HepG2 (cell line): ENCODE measurements around the gene PSMD1. TPM values are rescaled to one million over a fixed set of nuclear protein-coding genes. Genes with fewer than 3 reads are reported as not detected.

ENCODE experiments used
- BORCS8-MEF2B ChIP-seq: sonication (generic); formaldehyde crosslinking; IDR thresholded peaks from 2 replicates; pipeline ENCODE4 v1.8.0; 2022; ENCODE audit warnings: mild to moderate bottlenecking, missing genetic modification reagents
- CCDC6 ChIP-seq: sonication (generic); formaldehyde crosslinking; IDR thresholded peaks from 2 replicates; pipeline ENCODE4 v1.8.1; 2022; ENCODE audit warnings: mild to moderate bottlenecking, missing genetic modification reagents, moderate library complexity
- CHD2 ChIP-seq: IDR thresholded peaks from 2 replicates; pipeline ENCODE4 v1.6.1; 2011; ENCODE audit warnings: low read depth, low read length, improper control_type of control experiment
- E2F1 ChIP-seq: sonication (generic); formaldehyde crosslinking; IDR thresholded peaks from 2 replicates; pipeline ENCODE4 v1.5.0; 2020; ENCODE audit warnings: missing genetic modification reagents
- EED ChIP-seq: sonication (generic); formaldehyde crosslinking; IDR thresholded peaks from 2 replicates; pipeline ENCODE4 v1.5.0; 2020; ENCODE audit warnings: mild to moderate bottlenecking, missing genetic modification reagents
- MBNL3 ChIP-seq: fragments of 250-450 bp; sonication (Bioruptor Pico); conservative IDR thresholded peaks from 2 replicates; pipeline ENCODE4 v1.8.0; 2022; ENCODE audit warnings: mild to moderate bottlenecking, inconsistent platforms
- PTBP1 ChIP-seq: fragments of 200-400 bp; formaldehyde crosslinking; IDR thresholded peaks from 2 replicates; pipeline ENCODE4 v1.6.1; 2018; ENCODE audit warnings: low read length, low read depth; ENCODE audit not compliant: poor library complexity, severe bottlenecking
- SMARCC2 ChIP-seq: fragments of 450-650 bp; IDR thresholded peaks from 2 replicates; pipeline ENCODE4 v1.6.1; 2017; ENCODE audit warnings: antibody characterized with exemption, mild to moderate bottlenecking
- ZBTB39 ChIP-seq: sonication (generic); formaldehyde crosslinking; IDR thresholded peaks from 2 replicates; pipeline ENCODE4 v1.5.0; 2020; ENCODE audit warnings: missing genetic modification reagents
- ZKSCAN1 ChIP-seq: fragments of 150-350 bp; IDR thresholded peaks from 2 replicates; pipeline ENCODE4 v1.6.1; 2014; ENCODE audit warnings: low read length
- ZNF616 ChIP-seq: sonication (generic); formaldehyde crosslinking; IDR thresholded peaks from 2 replicates; pipeline ENCODE4 v1.5.0; 2020; ENCODE audit warnings: low read depth, mild to moderate bottlenecking, missing genetic modification reagents
- polyA plus RNA-seq, 8 experiments: library from polyadenylated mRNA; depleted of rRNA in 3 of 8; stranded (reverse) in 7 of 8; unstranded in 1 of 8; fragments of >200 nt; fragmentation: Illumina TruSeq in 4 of 8; extraction: Trizol in 4 of 8; gene quantifications; 2 replicates each; pipeline versions ENCODE4 v1.2.1 to v1.2.3, GENCODE V29; 2011 to 2016; ENCODE audit warnings: low read depth in 4 of 8, missing spikeins in 1 of 8, mixed read lengths in 1 of 8; ENCODE audit not compliant: insufficient read depth in 1 of 8
- total RNA-seq, 5 experiments: library from RNA; depleted of rRNA; stranded (reverse); fragments of >200 nt; fragmentation: Illumina TruSeq; extraction: Trizol; gene quantifications; 2 replicates each; pipeline ENCODE4 v1.2.3, GENCODE V29; 2016; ENCODE audit warnings: low read depth in 1 of 5
- TF ChIP-seq, protein P1 (sequence below): sonication (generic); formaldehyde crosslinking; IDR thresholded peaks from 2 replicates; pipeline ENCODE4 v1.4.0; 2020; ENCODE audit warnings: missing genetic modification reagents
- TF ChIP-seq, protein P2 (sequence below): sonication (generic); formaldehyde crosslinking; IDR thresholded peaks from 2 replicates; pipeline ENCODE4 v1.9.0; 2021; ENCODE audit warnings: missing genetic modification reagents, mild to moderate bottlenecking, borderline replicate concordance
- TF ChIP-seq, protein P3 (sequence below): sonication (generic); formaldehyde crosslinking; IDR thresholded peaks from 2 replicates; pipeline ENCODE4 v1.4.0; 2020; ENCODE audit warnings: low read depth, mild to moderate bottlenecking, missing genetic modification reagents

PSMD1 gene
- total and polyA plus RNA-seq, 2 of the 13 experiments (the other 11 are each of a cell fraction or from before 2014, with no cell fraction given) = 136 to 191 TPM

DNA sequence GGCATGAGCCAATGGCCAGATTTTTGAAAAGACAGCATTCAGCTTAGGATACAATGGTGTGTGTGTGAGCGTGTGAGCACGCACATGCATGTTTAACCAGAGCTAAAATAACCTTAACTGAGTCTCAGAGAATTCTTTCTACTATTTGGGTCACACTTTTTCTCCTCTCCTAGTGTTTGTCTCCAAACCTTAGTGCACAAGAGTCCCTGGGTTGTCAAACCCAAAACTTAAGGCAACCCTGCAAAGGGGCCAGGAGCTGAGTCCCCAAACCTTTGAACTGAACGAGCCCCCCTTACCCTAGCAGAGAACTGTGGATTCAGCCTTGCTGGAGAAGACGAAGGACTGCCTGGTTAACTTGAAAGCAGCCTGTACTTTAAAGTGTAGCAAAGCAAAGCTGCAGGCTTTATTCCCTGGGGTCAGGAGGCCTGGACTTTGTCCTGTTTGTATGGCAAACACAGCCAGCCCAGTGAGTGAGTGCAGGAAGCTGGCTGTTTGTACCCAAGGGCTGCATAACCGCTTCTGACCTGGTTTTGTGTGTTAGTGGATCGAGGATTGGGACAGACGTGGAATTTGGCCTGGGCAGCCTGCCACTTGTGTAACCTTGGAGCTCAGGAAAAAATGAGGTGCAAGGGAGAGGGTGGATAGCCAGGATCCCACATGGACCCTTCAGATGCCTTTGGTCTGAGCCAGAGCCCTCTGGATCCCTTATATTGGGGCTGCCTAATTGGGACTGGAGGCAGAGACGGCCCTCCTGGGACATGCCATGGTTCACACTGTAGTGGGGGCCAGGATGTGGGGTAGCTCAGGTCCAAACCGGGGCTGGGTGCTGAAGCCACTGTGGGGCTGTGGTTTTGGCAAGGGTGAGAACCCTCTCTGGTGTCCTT, 6.4 kb upstream of the PSMD1 start (continued):
- TF ChIP-seq BORCS8-MEF2B (peak; percentile 98), CHD2 (peak; percentile 22; the same call in 1 of the 2 replicates), ZKSCAN1 (no peak; the same call in 1 of the 2 replicates), E2F1 (CRISPR knock-in tag) (peak; percentile 90), MBNL3 (CRISPR knock-in tag) (no peak), ZBTB39 (CRISPR knock-in tag) (peak; percentile 95), CCDC6 (peak; percentile 99), ZNF616 (CRISPR knock-in tag) (no peak; the same call in 1 of the 2 replicates), PTBP1 (no peak), SMARCC2 (peak; percentile 92), EED (CRISPR knock-in tag) (no peak; the same call in 1 of the 2 replicates)
- TF ChIP-seq, protein P1, sequence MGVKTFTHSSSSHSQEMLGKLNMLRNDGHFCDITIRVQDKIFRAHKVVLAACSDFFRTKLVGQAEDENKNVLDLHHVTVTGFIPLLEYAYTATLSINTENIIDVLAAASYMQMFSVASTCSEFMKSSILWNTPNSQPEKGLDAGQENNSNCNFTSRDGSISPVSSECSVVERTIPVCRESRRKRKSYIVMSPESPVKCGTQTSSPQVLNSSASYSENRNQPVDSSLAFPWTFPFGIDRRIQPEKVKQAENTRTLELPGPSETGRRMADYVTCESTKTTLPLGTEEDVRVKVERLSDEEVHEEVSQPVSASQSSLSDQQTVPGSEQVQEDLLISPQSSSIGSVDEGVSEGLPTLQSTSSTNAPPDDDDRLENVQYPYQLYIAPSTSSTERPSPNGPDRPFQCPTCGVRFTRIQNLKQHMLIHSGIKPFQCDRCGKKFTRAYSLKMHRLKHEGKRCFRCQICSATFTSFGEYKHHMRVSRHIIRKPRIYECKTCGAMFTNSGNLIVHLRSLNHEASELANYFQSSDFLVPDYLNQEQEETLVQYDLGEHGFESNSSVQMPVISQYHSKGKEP (CRISPR knock-in tag) = no peak; the same call in 1 of the 2 replicates
- TF ChIP-seq, protein P2, sequence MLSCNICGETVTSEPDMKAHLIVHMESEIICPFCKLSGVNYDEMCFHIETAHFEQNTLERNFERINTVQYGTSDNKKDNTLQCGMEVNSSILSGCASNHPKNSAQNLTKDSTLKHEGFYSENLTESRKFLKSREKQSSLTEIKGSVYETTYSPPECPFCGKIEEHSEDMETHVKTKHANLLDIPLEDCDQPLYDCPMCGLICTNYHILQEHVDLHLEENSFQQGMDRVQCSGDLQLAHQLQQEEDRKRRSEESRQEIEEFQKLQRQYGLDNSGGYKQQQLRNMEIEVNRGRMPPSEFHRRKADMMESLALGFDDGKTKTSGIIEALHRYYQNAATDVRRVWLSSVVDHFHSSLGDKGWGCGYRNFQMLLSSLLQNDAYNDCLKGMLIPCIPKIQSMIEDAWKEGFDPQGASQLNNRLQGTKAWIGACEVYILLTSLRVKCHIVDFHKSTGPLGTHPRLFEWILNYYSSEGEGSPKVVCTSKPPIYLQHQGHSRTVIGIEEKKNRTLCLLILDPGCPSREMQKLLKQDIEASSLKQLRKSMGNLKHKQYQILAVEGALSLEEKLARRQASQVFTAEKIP (CRISPR knock-in tag) = no peak
- TF ChIP-seq, protein P3, sequence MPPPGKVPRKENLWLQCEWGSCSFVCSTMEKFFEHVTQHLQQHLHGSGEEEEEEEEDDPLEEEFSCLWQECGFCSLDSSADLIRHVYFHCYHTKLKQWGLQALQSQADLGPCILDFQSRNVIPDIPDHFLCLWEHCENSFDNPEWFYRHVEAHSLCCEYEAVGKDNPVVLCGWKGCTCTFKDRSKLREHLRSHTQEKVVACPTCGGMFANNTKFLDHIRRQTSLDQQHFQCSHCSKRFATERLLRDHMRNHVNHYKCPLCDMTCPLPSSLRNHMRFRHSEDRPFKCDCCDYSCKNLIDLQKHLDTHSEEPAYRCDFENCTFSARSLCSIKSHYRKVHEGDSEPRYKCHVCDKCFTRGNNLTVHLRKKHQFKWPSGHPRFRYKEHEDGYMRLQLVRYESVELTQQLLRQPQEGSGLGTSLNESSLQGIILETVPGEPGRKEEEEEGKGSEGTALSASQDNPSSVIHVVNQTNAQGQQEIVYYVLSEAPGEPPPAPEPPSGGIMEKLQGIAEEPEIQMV (CRISPR knock-in tag) = peak; percentile 37; the same call in 1 of the 2 replicates
